GM18507 (cell line): Measurements from ENCODE around the gene LMTK2.

ENCODE experiments used
- DNase-seq: peaks from one replicate; pipeline ENCODE4 v3.0.0; 2011; ENCODE audit warnings: low read depth; ENCODE audit not compliant: insufficient read length; ENCODE audit errors: extremely low spot score
- FAIRE-seq: peaks from 2 replicates; lab custom pipeline; 2011; peaks lifted over from hg19 to GRCh38; lab: Jason Lieb, UNC

LMTK2 gene

GRCh38 chr7:98248156-98248555 is 141.5 kb downstream of the LMTK2 start:
- FAIRE-seq (no peak), DNase-seq (no peak)

- no peak for FAIRE-seq
- no peak for DNase-seq
Observed at GRCh38 chr7:98249106-98249505, 142.4 kb downstream of the LMTK2 start.

- no peak for DNase-seq
- peak; percentile 49 for FAIRE-seq
Observed at GRCh38 chr7:98250789-98251188, 144.1 kb downstream of the LMTK2 start.

- FAIRE-seq, result peak; percentile 52
- no peak for DNase-seq
Observed at GRCh38 chr7:98251231-98251600, 144.6 kb downstream of the LMTK2 start.

GRCh38 chr7:98251601-98252424 is 145.2 kb downstream of the LMTK2 start, which contains the start of gene TECPR1:
Gene TECPR1 (minus strand): TSS chr7:98252232. CDS start chr7:98246146, 6,086 bp downstream.
- DNase-seq (peak; percentile 98), FAIRE-seq (peak; percentile 88)

GRCh38 chr7:98252425-98253054 is 145.9 kb downstream of the LMTK2 start:
- no peak for FAIRE-seq
- no peak for DNase-seq

- DNase-seq (no peak), FAIRE-seq (no peak)
Observed at GRCh38 chr7:98254516-98254915, 147.9 kb downstream of the LMTK2 start.

GRCh38 chr7:98254951-98255610 is 148.4 kb downstream of the LMTK2 start:
- no peak for DNase-seq
- FAIRE-seq, result no peak

- FAIRE-seq (no peak), DNase-seq (no peak)
Observed at GRCh38 chr7:98256431-98256830, 149.8 kb downstream of the LMTK2 start.

GRCh38 chr7:98257701-98258100 is 151.0 kb downstream of the LMTK2 start:
- FAIRE-seq, result no peak
- DNase-seq, result no peak
